ENCODE data around the gene FEM1C.

Gene FEM1C

GRCh38 chr5:115535479-115536035 lies 9.0 kb downstream of the FEM1C start:
- no peak for DNase-seq (ENCODE audit: low spot score)
- no peak for TF ChIP-seq CTCF (IDR thresholded peaks at IDR 0.05; ENCODE audit: extremely low read depth, missing control alignments)

- TF ChIP-seq CTCF (IDR thresholded peaks at IDR 0.05; ENCODE audit: extremely low read depth, missing control alignments) = no peak
- DNase-seq (ENCODE audit: low spot score) = no peak
Measured at GRCh38 chr5:115532517-115532916, 12.1 kb downstream of the FEM1C start.

GRCh38 chr5:115531787-115532367 lies 12.7 kb downstream of the FEM1C start:
- no peak for DNase-seq (ENCODE audit: low spot score)
- TF ChIP-seq CTCF (IDR thresholded peaks at IDR 0.05; ENCODE audit: extremely low read depth, missing control alignments) = no peak

GRCh38 chr5:115531380-115531779 lies 13.2 kb downstream of the FEM1C start:
- no peak for DNase-seq (ENCODE audit: low spot score)
- no peak for TF ChIP-seq CTCF (IDR thresholded peaks at IDR 0.05; ENCODE audit: extremely low read depth, missing control alignments)

- DNase-seq (ENCODE audit: low spot score) = no peak
- TF ChIP-seq CTCF (IDR thresholded peaks at IDR 0.05; ENCODE audit: extremely low read depth, missing control alignments) = no peak
Measured at GRCh38 chr5:115530426-115530825, 14.1 kb downstream of the FEM1C start.

- no peak for TF ChIP-seq CTCF (IDR thresholded peaks at IDR 0.05; ENCODE audit: extremely low read depth, missing control alignments)
- no peak for DNase-seq (ENCODE audit: low spot score)
Measured at GRCh38 chr5:115526604-115527003, 18.0 kb downstream of the FEM1C start.

- DNase-seq (ENCODE audit: low spot score) = no peak
- TF ChIP-seq CTCF (IDR thresholded peaks at IDR 0.05; ENCODE audit: extremely low read depth, missing control alignments) = no peak
Measured at GRCh38 chr5:115524199-115524847, 20.3 kb downstream of the FEM1C start.
